Endothelial cell of umbilical vein (primary cell): Measurements from ENCODE around the gene KAZALD1. TPM values are rescaled to one million over a fixed set of nuclear protein-coding genes. Genes with fewer than 3 reads are reported as not detected.

ENCODE experiments used
- BruUV-seq: library from RNA; stranded (reverse); fragments of 400-500 nt; replicated peaks from 2 replicates; lab custom pipeline; 2021; lab: Mats Ljungman, UMichigan
- CTCF ChIA-PET: fragments of 300-600, 350-600 bp; sonication (Branson Sonifier 250); formaldehyde crosslinking; loops from one replicate; lab custom pipeline; 2021; ENCODE audit warnings: antibody characterized with exemption, inconsistent platforms; lab: Charles Lee
- POLR2A ChIA-PET: fragments of 300-600, 350-600 bp; sonication (Branson Sonifier 250); formaldehyde crosslinking; loops from one replicate; lab custom pipeline; 2021; ENCODE audit warnings: antibody characterized with exemption, inconsistent platforms; lab: Charles Lee
- DNase-seq: peaks from one replicate; pipeline ENCODE4 v3.0.0-alpha.2; 2011; ENCODE audit warnings: low read depth, low spot score
- FAIRE-seq: peaks from 2 replicates; lab custom pipeline; 2011; peaks lifted over from hg19 to GRCh38; lab: Jason Lieb, UNC
- H2AFZ ChIP-seq: 2 replicates; pipeline ENCODE4 v1.6.0; 2012; ENCODE audit warnings: low read depth, low read length, control low read depth, inconsistent platforms
- H3K27ac ChIP-seq: 2 replicates; pipeline ENCODE4 v1.5.1; 2011; ENCODE audit warnings: low read depth, mild to moderate bottlenecking, control low read depth, low read length, moderate library complexity; ENCODE audit not compliant: insufficient read depth
- H3K27me3 ChIP-seq, 2 experiments: 2 replicates each; pipeline versions ENCODE4 v1.6.0 to v1.6.1; 2011; ENCODE audit warnings: low read length in 2 of 2, mixed read lengths in 1 of 2; ENCODE audit not compliant: control insufficient read depth in 2 of 2, insufficient read depth in 2 of 2
- H3K36me3 ChIP-seq, 2 experiments: 2 replicates in 1 of 2; 3 replicates in 1 of 2; pipeline ENCODE4 v1.5.1; 2011; ENCODE audit warnings: low read length in 2 of 2, mild to moderate bottlenecking in 1 of 2, moderate library complexity in 1 of 2; ENCODE audit not compliant: control insufficient read depth in 2 of 2, insufficient read depth in 2 of 2; ENCODE audit errors: extremely low read depth in 1 of 2
- H3K4me1 ChIP-seq: 3 replicates; pipeline ENCODE4 v1.5.1; 2011; ENCODE audit warnings: mild to moderate bottlenecking, low read length; ENCODE audit not compliant: control insufficient read depth, insufficient read depth; ENCODE audit errors: extremely low read depth
- H3K4me2 ChIP-seq: 2 replicates; pipeline ENCODE4 v1.6.1; 2011; ENCODE audit warnings: low read length, control low read depth, mixed read lengths; ENCODE audit not compliant: insufficient read depth
- H3K4me3 ChIP-seq, 3 experiments: fragments of 200-600 bp in 1 of 3; sonication (generic), shearing (Covaris generic) in 1 of 3; replicated peaks in 1 of 3; 2 replicates each; pipeline ENCODE4 v1.5.1; 2011 to 2016; ENCODE audit warnings: control low read depth in 3 of 3, low read length in 3 of 3, mild to moderate bottlenecking in 2 of 3, inconsistent platforms in 1 of 3, low read depth in 1 of 3, moderate library complexity in 1 of 3; ENCODE audit not compliant: insufficient read depth in 1 of 3
- H3K79me2 ChIP-seq: 2 replicates; pipeline ENCODE4 v1.6.0; 2012; ENCODE audit warnings: low read length, inconsistent platforms; ENCODE audit not compliant: control insufficient read depth, insufficient read depth
- H3K9ac ChIP-seq: replicated peaks from 2 replicates; pipeline ENCODE3; 2011; ENCODE audit warnings: low read length, control low read depth; ENCODE audit not compliant: insufficient read depth; ENCODE audit errors: extremely low read depth
- H3K9me1 ChIP-seq: replicated peaks from 3 replicates; pipeline ENCODE4 v1.6.0; 2011; ENCODE audit warnings: mild to moderate bottlenecking, low read length; ENCODE audit not compliant: control insufficient read depth, insufficient read depth; ENCODE audit errors: extremely low read depth
- H3K9me3 ChIP-seq: replicated peaks from 2 replicates; pipeline ENCODE4 v1.5.1; 2012; ENCODE audit warnings: low read length, inconsistent platforms; ENCODE audit not compliant: control insufficient read depth, insufficient read depth
- H4K20me1 ChIP-seq: replicated peaks from 2 replicates; pipeline ENCODE3; 2011; ENCODE audit warnings: mild to moderate bottlenecking, low read length; ENCODE audit not compliant: control insufficient read depth, insufficient read depth; ENCODE audit errors: extremely low read depth
- CTCF ChIP-seq, 2 donors: IDR thresholded peaks; 1 replicate in 1 of 2; 2 replicates in 1 of 2; pipeline ENCODE4 v1.5.1; 2011; ENCODE audit warnings: low read length in 2 of 2, mild to moderate bottlenecking in 2 of 2, moderate library complexity in 2 of 2, control low read depth in 1 of 2, inconsistent platforms in 1 of 2, low read depth in 1 of 2; ENCODE audit not compliant: insufficient read depth in 1 of 2; ENCODE audit errors: extremely low read depth in 1 of 2
- EZH2 ChIP-seq: IDR thresholded peaks from 2 replicates; pipeline ENCODE4 v1.6.1; 2012; ENCODE audit warnings: borderline replicate concordance, low read depth, mild to moderate bottlenecking, moderate library complexity, low read length, inconsistent platforms; ENCODE audit not compliant: severe bottlenecking
- FOS ChIP-seq: IDR thresholded peaks from 2 replicates; pipeline ENCODE4 v1.6.1; 2011; ENCODE audit warnings: mild to moderate bottlenecking, low read length, moderate library complexity, borderline replicate concordance; ENCODE audit not compliant: insufficient read depth
- GATA2 ChIP-seq: IDR thresholded peaks from 2 replicates; pipeline ENCODE4 v1.7.0; 2011; ENCODE audit warnings: low read depth, mild to moderate bottlenecking, moderate library complexity, mixed read lengths, low read length; ENCODE audit not compliant: insufficient read length, insufficient read depth
- JUN ChIP-seq: IDR thresholded peaks from 2 replicates; pipeline ENCODE4 v1.6.1; 2011; ENCODE audit warnings: borderline replicate concordance, low read depth; ENCODE audit not compliant: insufficient read length, insufficient read depth
- MAX ChIP-seq: IDR thresholded peaks from 2 replicates; pipeline ENCODE4 v1.6.1; 2011; ENCODE audit not compliant: insufficient read depth, insufficient read length
- MYC ChIP-seq: IDR thresholded peaks from one replicate; pipeline ENCODE4 v1.6.1; 2011; ENCODE audit warnings: mild to moderate bottlenecking, low read depth, low read length
- POLR2A ChIP-seq: IDR thresholded peaks from 2 replicates; pipeline ENCODE4 v1.6.1; 2012; ENCODE audit warnings: low read depth, mild to moderate bottlenecking, control low read depth, low read length
- POLR2AphosphoS5 ChIP-seq: IDR thresholded peaks from 2 replicates; pipeline ENCODE4 v1.6.1; 2012; ENCODE audit warnings: low read depth, mild to moderate bottlenecking, control low read depth, low read length, moderate library complexity; ENCODE audit not compliant: insufficient read depth
- dilution Hi-C: fragments of 300-500 bp; cut with MboI; formaldehyde crosslinking; loops from one replicate; pipeline ENCODE4 v1.15.0; 2019; ENCODE audit warnings: low sequenced_read_pairs; ENCODE audit not compliant: extremely low pct_ligation_motif_present
- intact Hi-C: fragments of 100-400 bp; cut with micrococcal nuclease; formaldehyde crosslinking; loops from one replicate; pipeline ENCODE4 v1.10.0; 2022
- polyA plus RNA-seq, 4 experiments: library from polyadenylated mRNA; depleted of rRNA in 3 of 4; stranded (reverse) in 3 of 4; unstranded in 1 of 4; fragments of >200 nt; gene quantifications; 2 replicates each; pipeline versions ENCODE4 v1.2.1 to v1.2.3, GENCODE V29; 2011 to 2012; ENCODE audit warnings: missing spikeins in 1 of 4
- total RNA-seq: library from RNA; stranded (reverse); gene quantifications from 2 replicates; pipeline ENCODE4 v1.2.3, GENCODE V29; 2021

KAZALD1 gene
- total and polyA plus RNA-seq, 2 donors (not counting 3 experiments of a cell fraction or from before 2014, with no cell fraction given) = 3.0 to 3.3 TPM

GRCh38 chr10:101063548-101064414, 2.0 kb downstream of the KAZALD1 start:
- no peak overlapping the region for H3K27ac ChIP-seq
- no peak overlapping the region for H3K4me2 ChIP-seq
- FAIRE-seq = no peak
- peak; percentile 20 for DNase-seq
- H3K79me2 ChIP-seq = no peaks in the 10 kb centered on the region
- H3K9ac ChIP-seq = no peak overlapping the region
- no peaks in the 10 kb centered on the region for H3K36me3 ChIP-seq
- no peaks in the 10 kb centered on the region for H3K9me1 ChIP-seq
- H2AFZ ChIP-seq = no peak overlapping the region
- intact Hi-C loops = no loop called here
- ChIA-PET CTCF (interaction anchor here (1.1 to 13.1 kb wide), 6 partner anchors 14 to 78 kb away, joined by 3 to 290 read pairs (median 12); no protein-coding TSS in a partner anchor), POLR2A (no interaction called here)
- no peaks in the 10 kb centered on the region for H3K27me3 ChIP-seq
- peaks cover 54% of the 10 kb centered on the region for H3K4me1 ChIP-seq
- BruUV-seq = no TSS peak
- H3K4me3 ChIP-seq = no peak overlapping the region
- dilution Hi-C loops = no loop called here
- no peak for TF ChIP-seq CTCF (IDR thresholded peaks at IDR 0.05; ENCODE audit: extremely low read depth in 1 of 2, insufficient read depth in 1 of 2, low read depth in 1 of 2, low read length in 2 of 2)
- no peak for TF ChIP-seq JUN
- TF ChIP-seq GATA2 = no peak
- no peak for TF ChIP-seq MAX
- no peak for TF ChIP-seq EZH2
- no peak for TF ChIP-seq POLR2AphosphoS5
- TF ChIP-seq MYC = no peak
- no peak for TF ChIP-seq FOS
- no peak for TF ChIP-seq POLR2A
- H4K20me1 ChIP-seq = no peaks in the 10 kb centered on the region
- H3K9me3 ChIP-seq = no peaks in the 10 kb centered on the region
